H9 (cell line): ENCODE measurements around the gene TRUB1. TPM values are rescaled to one million over a fixed set of nuclear protein-coding genes. Genes with fewer than 3 reads are reported as not detected.

Experiments
- DNase-seq: peaks from one replicate; pipeline ENCODE4 v3.0.0-alpha.2; 2017
- H2AFZ ChIP-seq: one replicate; pipeline ENCODE4 v1.6.1; 2013; ENCODE audit warnings: mild to moderate bottlenecking, low read length, control low read depth, moderate library complexity
- H2AK5ac ChIP-seq: 2 replicates; pipeline ENCODE4 v1.6.1; 2013; ENCODE audit warnings: low read length, control low read depth, mixed read lengths; ENCODE audit not compliant: insufficient read length
- H2BK120ac ChIP-seq: one replicate; pipeline ENCODE4 v1.6.1; 2013; ENCODE audit warnings: low read depth, mild to moderate bottlenecking, low read length, control low read depth, inconsistent platforms; ENCODE audit not compliant: poor library complexity, severe bottlenecking
- H2BK12ac ChIP-seq: 2 replicates; pipeline ENCODE4 v1.6.1; 2013; ENCODE audit warnings: low read length, control low read depth, mixed read lengths, low read depth; ENCODE audit not compliant: insufficient read length
- H2BK15ac ChIP-seq: 2 replicates; pipeline ENCODE4 v1.6.1; 2013; ENCODE audit warnings: low read depth, low read length, control low read depth
- H2BK20ac ChIP-seq: one replicate; pipeline ENCODE4 v1.6.1; 2013; ENCODE audit warnings: low read depth, mild to moderate bottlenecking, low read length, control low read depth, inconsistent platforms; ENCODE audit not compliant: poor library complexity, severe bottlenecking
- H2BK5ac ChIP-seq: 2 replicates; pipeline ENCODE4 v1.6.1; 2013; ENCODE audit warnings: low read length, control low read depth, mixed read lengths; ENCODE audit not compliant: insufficient read length
- H3K14ac ChIP-seq: 2 replicates; pipeline ENCODE4 v1.6.1; 2013; ENCODE audit warnings: low read length, control low read depth; ENCODE audit not compliant: insufficient read depth
- H3K18ac ChIP-seq: 2 replicates; pipeline ENCODE4 v1.6.1; 2013; ENCODE audit warnings: low read depth, mild to moderate bottlenecking, mixed read lengths, low read length, control low read depth; ENCODE audit not compliant: insufficient read length
- H3K23ac ChIP-seq: 2 replicates; pipeline ENCODE4 v1.6.1; 2013; ENCODE audit warnings: low read length, control low read depth, mixed read lengths, low read depth; ENCODE audit not compliant: insufficient read length
- H3K23me2 ChIP-seq: 2 replicates; pipeline ENCODE4 v1.6.1; 2013; ENCODE audit warnings: low read depth, mild to moderate bottlenecking, mixed read lengths, low read length, control low read depth; ENCODE audit not compliant: insufficient read length, poor library complexity, severe bottlenecking
- H3K27ac ChIP-seq: 2 replicates; pipeline ENCODE4 v1.5.1; 2013; ENCODE audit warnings: low read length, control low read depth, mixed read lengths, low read depth; ENCODE audit not compliant: insufficient read length
- H3K27me3 ChIP-seq: 2 replicates; pipeline ENCODE4 v1.6.1; 2013; ENCODE audit warnings: low read length, control low read depth, inconsistent platforms; ENCODE audit not compliant: insufficient read depth
- H3K4ac ChIP-seq: 2 replicates; pipeline ENCODE4 v1.6.1; 2013; ENCODE audit warnings: low read depth, mild to moderate bottlenecking, control low read depth, inconsistent platforms, low read length, moderate library complexity
- H3K4me1 ChIP-seq: 2 replicates; pipeline ENCODE4 v1.6.1; 2013; ENCODE audit warnings: low read length, control low read depth, inconsistent platforms; ENCODE audit not compliant: insufficient read depth
- H3K4me2 ChIP-seq: 2 replicates; pipeline ENCODE4 v1.6.1; 2013; ENCODE audit warnings: low read length, control low read depth, mixed read lengths; ENCODE audit not compliant: insufficient read length, insufficient read depth
- H3K56ac ChIP-seq: 2 replicates; pipeline ENCODE4 v1.6.1; 2013; ENCODE audit warnings: low read depth, mild to moderate bottlenecking, mixed read lengths, low read length, control low read depth; ENCODE audit not compliant: insufficient read length
- H3K79me1 ChIP-seq: 2 replicates; pipeline ENCODE4 v1.6.1; 2013; ENCODE audit warnings: low read depth, mild to moderate bottlenecking, moderate library complexity, low read length, control low read depth, inconsistent platforms; ENCODE audit not compliant: insufficient read depth, poor library complexity, severe bottlenecking
- H3K79me2 ChIP-seq: 2 replicates; pipeline ENCODE4 v1.6.1; 2013; ENCODE audit warnings: low read length, control low read depth, inconsistent platforms; ENCODE audit not compliant: insufficient read depth
- H3K9ac ChIP-seq: 2 replicates; pipeline ENCODE4 v1.6.1; 2013; ENCODE audit warnings: low read length, control low read depth, mixed read lengths; ENCODE audit not compliant: insufficient read length; ENCODE audit errors: extremely low read depth
- H3K9me3 ChIP-seq: one replicate; pipeline ENCODE4 v1.6.1; 2013; ENCODE audit warnings: low read depth, low read length, inconsistent platforms; ENCODE audit not compliant: control insufficient read depth
- H3T11ph ChIP-seq: one replicate; pipeline ENCODE4 v1.6.1; 2013; ENCODE audit warnings: mild to moderate bottlenecking, low read length, control low read depth, inconsistent platforms
- H4K20me1 ChIP-seq: one replicate; pipeline ENCODE4 v1.6.1; 2013; ENCODE audit not compliant: control insufficient read depth, insufficient read length, insufficient read depth
- H4K5ac ChIP-seq: 2 replicates; pipeline ENCODE4 v1.6.1; 2013; ENCODE audit warnings: low read depth, mild to moderate bottlenecking, mixed read lengths, low read length, control low read depth; ENCODE audit not compliant: insufficient read length
- H4K8ac ChIP-seq: replicated peaks from 2 replicates; pipeline ENCODE4 v1.6.1; 2013; ENCODE audit warnings: low read length, control low read depth, mixed read lengths, low read depth; ENCODE audit not compliant: insufficient read length
- H4K91ac ChIP-seq: 2 replicates; pipeline ENCODE4 v1.6.1; 2013; ENCODE audit warnings: low read depth, mild to moderate bottlenecking, moderate library complexity, mixed read lengths, low read length, control low read depth; ENCODE audit not compliant: insufficient read length
- H3K27ac Mint-ChIP-seq, 3 experiments: 2 replicates in 2 of 3; 3 replicates in 1 of 3; pipeline ENCODE4 v1.8.0; 2020 to 2021; ENCODE audit warnings: mixed read lengths in 3 of 3, mild to moderate bottlenecking in 1 of 3, moderate library complexity in 1 of 3
- H3K27me3 Mint-ChIP-seq: 2 replicates; pipeline ENCODE4 v1.8.0; 2021; ENCODE audit warnings: low read depth, mild to moderate bottlenecking, moderate library complexity, mixed read lengths
- H3K36me3 Mint-ChIP-seq, 3 experiments: 2 replicates in 2 of 3; 3 replicates in 1 of 3; pipeline ENCODE4 v1.8.0; 2020 to 2021; ENCODE audit warnings: low read depth in 3 of 3, mixed read lengths in 3 of 3; ENCODE audit not compliant: insufficient read depth in 1 of 3
- H3K4me1 Mint-ChIP-seq, 2 experiments: 2 replicates each; pipeline ENCODE4 v1.8.0; 2020; ENCODE audit warnings: mixed read lengths in 2 of 2
- H3K4me3 Mint-ChIP-seq, 2 experiments: 2 replicates in 1 of 2; 3 replicates in 1 of 2; pipeline ENCODE4 v1.8.0; 2020 to 2021; ENCODE audit warnings: mild to moderate bottlenecking in 2 of 2, mixed read lengths in 2 of 2, moderate library complexity in 1 of 2
- H3K9me3 Mint-ChIP-seq, 2 experiments: 2 replicates in 1 of 2; 3 replicates in 1 of 2; pipeline ENCODE4 v1.8.0; 2020; ENCODE audit warnings: mild to moderate bottlenecking in 2 of 2, mixed read lengths in 2 of 2, moderate library complexity in 1 of 2
- WGBS: extraction: QIAGEN DNeasy Blood & Tissue Kit; methylation state at CpG from one replicate; pipeline ENCODE4 v1.1.7; 2013; ENCODE audit warnings: missing lambda C conversion rate, low lambda C conversion rate, mixed read lengths; ENCODE audit not compliant: insufficient read length; ENCODE audit errors: extremely low coverage; 5-methylcytosine and 5-hydroxymethylcytosine counted together
- total RNA-seq: library from RNA; stranded (reverse); gene quantifications from 2 replicates; pipeline ENCODE4 v1.2.1, GENCODE V29; 2021
- TF ChIP-seq, protein P1 (sequence below): fragments of 200-600 bp; sonication (generic); conservative IDR thresholded peaks from 3 replicates; pipeline ENCODE4 v1.8.0; 2021; ENCODE audit warnings: antibody characterized with exemption, mild to moderate bottlenecking

TRUB1 gene
- total RNA-seq, 1 experiment from 2014 or later: 20.6 TPM

DNA sequence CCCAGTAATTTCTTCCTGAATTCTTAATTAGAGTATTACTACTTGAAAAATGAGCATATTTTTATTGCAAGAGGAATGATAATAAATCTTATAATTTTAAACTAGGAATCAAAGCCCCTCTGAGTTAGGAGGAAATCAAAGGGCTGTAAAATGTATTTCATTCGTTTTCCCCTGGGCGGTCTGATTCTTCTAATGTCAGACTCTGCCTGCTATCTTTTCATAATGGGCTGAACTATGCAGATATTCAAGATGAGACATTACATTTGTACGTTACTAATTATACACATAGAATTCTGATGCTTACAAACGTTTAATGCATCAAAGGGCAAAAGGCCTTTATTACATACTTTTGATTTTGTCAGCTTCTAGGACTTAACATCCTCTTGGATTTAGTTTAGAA is 16.0 kb upstream of the TRUB1 start:
- Histone ChIP-seq H2AFZ (no peak overlapping the region), H2AK5ac (no peak overlapping the region), H3K9ac (no peak overlapping the region), H4K8ac (no peak overlapping the region), H3K79me1 (no peaks in the 10 kb centered on the region), H2BK120ac (no peak overlapping the region), H4K20me1 (no peaks in the 10 kb centered on the region), H3K79me2 (no peaks in the 10 kb centered on the region), H3K23me2 (no peaks in the 10 kb centered on the region), H3K56ac (no peak overlapping the region), H3K14ac (no peak overlapping the region), H2BK20ac (no peak overlapping the region), H2BK15ac (no peak overlapping the region), H3K4ac (no peak overlapping the region), H3T11ph (no peak overlapping the region), H2BK5ac (no peak overlapping the region), H3K27ac (no peak overlapping the region), H4K91ac (no peak overlapping the region), H3K9me3 (no peaks in the 10 kb centered on the region), H3K18ac (no peak overlapping the region), H4K5ac (no peak overlapping the region), H3K23ac (no peak overlapping the region), H3K4me2 (no peak overlapping the region), H3K27me3 (no peaks in the 10 kb centered on the region), H3K4me1 (no peaks in the 10 kb centered on the region; the same call in 1 of the 2 replicates), H2BK12ac (no peak overlapping the region)
- Mint-ChIP-seq H3K27me3 (peaks cover 3% of the 10 kb centered on the region; the same call in 1 of the 2 replicates), H3K4me3 (no peak overlapping the region), H3K9me3 (peaks cover 0 to 2% of the 10 kb centered on the region in 2 experiments; a peak in 1 of 5 replicates), H3K36me3 (no peaks in the 10 kb centered on the region), H3K27ac (no peak overlapping the region), H3K4me1 (peaks cover 21% of the 10 kb centered on the region in 2 experiments)
- no peak for DNase-seq
- TF ChIP-seq, protein P1, sequence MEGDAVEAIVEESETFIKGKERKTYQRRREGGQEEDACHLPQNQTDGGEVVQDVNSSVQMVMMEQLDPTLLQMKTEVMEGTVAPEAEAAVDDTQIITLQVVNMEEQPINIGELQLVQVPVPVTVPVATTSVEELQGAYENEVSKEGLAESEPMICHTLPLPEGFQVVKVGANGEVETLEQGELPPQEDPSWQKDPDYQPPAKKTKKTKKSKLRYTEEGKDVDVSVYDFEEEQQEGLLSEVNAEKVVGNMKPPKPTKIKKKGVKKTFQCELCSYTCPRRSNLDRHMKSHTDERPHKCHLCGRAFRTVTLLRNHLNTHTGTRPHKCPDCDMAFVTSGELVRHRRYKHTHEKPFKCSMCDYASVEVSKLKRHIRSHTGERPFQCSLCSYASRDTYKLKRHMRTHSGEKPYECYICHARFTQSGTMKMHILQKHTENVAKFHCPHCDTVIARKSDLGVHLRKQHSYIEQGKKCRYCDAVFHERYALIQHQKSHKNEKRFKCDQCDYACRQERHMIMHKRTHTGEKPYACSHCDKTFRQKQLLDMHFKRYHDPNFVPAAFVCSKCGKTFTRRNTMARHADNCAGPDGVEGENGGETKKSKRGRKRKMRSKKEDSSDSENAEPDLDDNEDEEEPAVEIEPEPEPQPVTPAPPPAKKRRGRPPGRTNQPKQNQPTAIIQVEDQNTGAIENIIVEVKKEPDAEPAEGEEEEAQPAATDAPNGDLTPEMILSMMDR: no peak
- no CpG with 5 or more reads among the region's 4 CpGs for WGBS
